Thymus (tissue), 11 donors: Measurements from ENCODE around the gene SMPD3. TPM values are rescaled to one million over a fixed set of nuclear protein-coding genes. Genes with fewer than 3 reads are reported as not detected.

Experiments
- DNase-seq, 9 donors: peaks; one replicate each; pipeline ENCODE4 v3.0.0-alpha.2; 2013; ENCODE audit warnings: low spot score in 9 of 9, low read depth in 6 of 9, missing footprints in 1 of 9
- H3K27ac ChIP-seq, 2 donors: one replicate each; pipeline ENCODE4 v1.5.1; 2013; ENCODE audit warnings: control low read depth in 1 of 2, low read depth in 1 of 2, low read length in 1 of 2, mild to moderate bottlenecking in 1 of 2, moderate library complexity in 1 of 2
- H3K27me3 ChIP-seq, 2 donors: one replicate each; pipeline ENCODE4 v1.5.1; 2013; ENCODE audit warnings: low read length in 1 of 2; ENCODE audit not compliant: control insufficient read depth in 2 of 2, insufficient read depth in 1 of 2
- H3K36me3 ChIP-seq, 2 donors: one replicate each; pipeline ENCODE4 v1.5.1; 2013; ENCODE audit warnings: low read length in 1 of 2, mild to moderate bottlenecking in 1 of 2, moderate library complexity in 1 of 2; ENCODE audit not compliant: control insufficient read depth in 2 of 2, insufficient read depth in 2 of 2
- H3K4me1 ChIP-seq, 2 donors: one replicate each; pipeline ENCODE4 v1.5.1; 2013; ENCODE audit warnings: low read length in 2 of 2; ENCODE audit not compliant: control insufficient read depth in 2 of 2, insufficient read depth in 2 of 2
- H3K4me3 ChIP-seq, 2 donors: one replicate each; pipeline ENCODE4 v1.5.1; 2013; ENCODE audit warnings: low read length in 2 of 2, control low read depth in 1 of 2, mild to moderate bottlenecking in 1 of 2
- H3K9me3 ChIP-seq, 2 donors: one replicate each; pipeline ENCODE4 v1.5.1; 2013; ENCODE audit warnings: low read length in 1 of 2, mild to moderate bottlenecking in 1 of 2; ENCODE audit not compliant: control insufficient read depth in 2 of 2, insufficient read depth in 1 of 2
- WGBS: extraction: QIAGEN DNeasy Blood & Tissue Kit; methylation state at CpG from one replicate; pipeline ENCODE4 v1.1.7; 2013; 5-methylcytosine and 5-hydroxymethylcytosine counted together
- polyA plus RNA-seq: library from polyadenylated mRNA; stranded (reverse); fragments of 200-250 nt; gene quantifications from one replicate; pipeline ENCODE4 v1.2.3, GENCODE V29; 2013
- total RNA-seq: library from RNA; stranded (reverse); fragments of 120-200 nt; gene quantifications from one replicate; pipeline ENCODE4 v1.2.4, GENCODE V29; 2013
- donor health status: healthy.

The SMPD3 gene
- total and polyA plus RNA-seq, 2 donors: 21.8 to 120 TPM

DNA sequence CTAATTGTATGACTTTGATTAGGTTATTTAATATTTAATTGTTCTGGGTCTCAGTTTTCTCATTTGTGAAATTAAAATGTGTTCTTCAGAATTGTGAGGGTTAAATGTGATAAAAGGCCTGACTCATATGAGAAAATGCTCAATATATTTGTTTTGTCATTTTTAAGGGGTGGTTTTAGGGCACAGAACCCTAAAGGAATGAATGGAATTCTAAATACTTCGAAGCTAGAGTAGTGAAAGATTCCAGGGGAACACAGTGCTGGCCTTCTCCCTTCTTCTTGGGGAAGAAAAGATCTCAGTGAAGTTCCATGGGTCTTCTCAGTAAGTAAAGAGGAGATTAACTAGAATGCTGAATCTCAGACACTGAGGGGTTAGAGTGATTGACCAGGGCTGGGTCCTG, 3.9 kb upstream of the SMPD3 start:
- H3K36me3 ChIP-seq: no peaks in the 10 kb centered on the region
- H3K4me1 ChIP-seq: peaks cover 11 to 16% of the 10 kb centered on the region in 2 donors
- DNase-seq: no peak
- H3K9me3 ChIP-seq: peaks cover 0 to 10% of the 10 kb centered on the region in 2 donors
- no peak overlapping the region for H3K27ac ChIP-seq
- no peak overlapping the region for H3K4me3 ChIP-seq
- WGBS: 75% methylated on average over 1 of the region's 1 CpG
- H3K27me3 ChIP-seq: peaks cover 11 to 18% of the 10 kb centered on the region in 2 donors

DNA sequence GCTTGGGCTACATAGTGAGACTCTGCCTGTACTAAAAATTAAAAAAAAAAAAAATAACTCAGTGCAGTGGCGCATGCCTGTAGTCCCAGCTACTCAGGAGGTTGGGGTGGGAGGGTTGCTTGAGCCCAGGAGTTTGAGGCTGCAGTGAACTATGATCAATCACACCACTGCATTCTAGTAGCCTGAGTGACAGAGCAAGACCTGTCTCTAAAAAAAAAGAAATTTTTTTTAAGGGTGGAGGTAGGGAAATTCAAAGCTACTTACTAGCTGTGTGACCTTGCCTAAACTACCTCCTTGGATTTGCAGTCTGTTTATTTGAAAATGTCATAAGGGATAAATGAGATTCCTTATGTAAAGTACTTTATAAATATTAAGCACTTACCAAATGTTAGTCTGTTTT, 3.4 kb upstream of the SMPD3 start:
- H3K27me3 ChIP-seq: peaks cover 16 to 23% of the 10 kb centered on the region in 2 donors
- no peak for DNase-seq
- H3K4me3 ChIP-seq: no peak overlapping the region
- no peak overlapping the region for H3K27ac ChIP-seq
- H3K36me3 ChIP-seq: no peaks in the 10 kb centered on the region
- peaks cover 0 to 13% of the 10 kb centered on the region in 2 donors for H3K9me3 ChIP-seq
- peaks cover 14 to 17% of the 10 kb centered on the region in 2 donors for H3K4me1 ChIP-seq
- 96% methylated on average over 1 of the region's 1 CpG for WGBS

DNA sequence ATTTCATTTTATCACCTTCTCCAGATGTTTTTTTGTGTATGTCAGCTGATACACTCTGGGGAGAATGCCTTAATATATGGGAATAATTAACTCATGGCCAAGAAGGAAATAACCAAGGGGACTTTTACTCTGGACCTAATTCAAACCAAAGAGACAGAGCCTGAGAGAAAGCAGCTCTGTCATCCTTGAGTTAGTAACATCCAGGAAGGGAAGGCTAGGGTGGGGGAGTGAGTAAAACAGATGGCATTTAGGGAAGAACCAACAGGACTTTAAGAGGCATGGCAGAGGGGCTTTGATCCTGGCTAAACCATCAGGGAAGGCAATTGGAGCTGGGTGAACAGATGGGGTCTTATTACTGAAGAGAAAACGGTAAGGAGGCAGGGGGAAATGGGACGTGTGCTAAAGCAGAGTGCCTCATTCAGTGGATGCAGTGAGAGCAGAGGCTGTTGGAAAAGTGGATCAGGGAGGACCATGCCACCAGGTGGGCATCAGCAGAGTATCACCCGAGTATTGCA, 2.5 kb upstream of the SMPD3 start:
- H3K9me3 ChIP-seq: peaks cover 0 to 15% of the 10 kb centered on the region in 2 donors
- 90% methylated on average over 3 of the region's 3 CpGs for WGBS

DNA sequence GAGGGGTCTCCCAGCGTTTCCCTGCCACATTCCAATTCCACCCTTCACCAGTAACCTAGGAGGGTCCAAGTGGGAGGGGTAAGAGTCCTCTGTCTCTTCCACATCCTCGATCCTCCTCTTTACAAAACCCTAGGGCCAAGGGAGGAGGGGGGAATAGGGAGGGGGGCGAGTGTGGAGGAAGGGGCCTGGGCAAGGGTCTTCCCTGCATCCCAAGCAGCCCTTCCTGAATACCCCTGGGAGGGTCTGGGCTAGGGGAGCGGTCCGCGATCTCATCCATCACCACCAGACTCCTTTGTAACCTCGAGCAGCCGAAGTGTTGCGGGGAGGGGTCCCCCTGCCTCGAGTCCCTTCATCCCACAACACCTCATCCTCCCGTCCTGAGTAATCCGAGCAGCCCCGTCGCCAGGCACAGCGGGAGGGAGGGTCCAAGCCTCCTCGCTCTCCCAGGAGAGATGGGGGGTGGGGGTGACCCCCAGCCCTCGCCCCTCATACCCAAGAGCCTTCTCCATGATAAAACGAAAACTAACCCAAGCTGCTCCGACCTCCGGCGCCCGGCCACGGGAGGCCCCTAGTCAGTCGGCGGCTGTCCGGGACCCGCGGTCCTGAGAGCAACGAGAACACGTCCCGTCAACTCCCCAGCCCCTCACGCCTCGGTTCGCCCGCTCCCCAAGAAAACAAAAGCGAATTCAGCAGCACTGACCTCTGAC, 502 bp downstream of the SMPD3 start:
- WGBS: 9% methylated on average over 36 of the region's 36 CpGs

More for the DNA sequence above, 2.5 kb upstream of the SMPD3 start:
- no peaks in the 10 kb centered on the region for H3K36me3 ChIP-seq
- H3K4me1 ChIP-seq: peaks cover 14 to 17% of the 10 kb centered on the region in 2 donors
- H3K27me3 ChIP-seq: peaks cover 24 to 32% of the 10 kb centered on the region in 2 donors
- no peak overlapping the region for H3K27ac ChIP-seq
- H3K4me3 ChIP-seq: no peak overlapping the region
- no peak for DNase-seq

DNA sequence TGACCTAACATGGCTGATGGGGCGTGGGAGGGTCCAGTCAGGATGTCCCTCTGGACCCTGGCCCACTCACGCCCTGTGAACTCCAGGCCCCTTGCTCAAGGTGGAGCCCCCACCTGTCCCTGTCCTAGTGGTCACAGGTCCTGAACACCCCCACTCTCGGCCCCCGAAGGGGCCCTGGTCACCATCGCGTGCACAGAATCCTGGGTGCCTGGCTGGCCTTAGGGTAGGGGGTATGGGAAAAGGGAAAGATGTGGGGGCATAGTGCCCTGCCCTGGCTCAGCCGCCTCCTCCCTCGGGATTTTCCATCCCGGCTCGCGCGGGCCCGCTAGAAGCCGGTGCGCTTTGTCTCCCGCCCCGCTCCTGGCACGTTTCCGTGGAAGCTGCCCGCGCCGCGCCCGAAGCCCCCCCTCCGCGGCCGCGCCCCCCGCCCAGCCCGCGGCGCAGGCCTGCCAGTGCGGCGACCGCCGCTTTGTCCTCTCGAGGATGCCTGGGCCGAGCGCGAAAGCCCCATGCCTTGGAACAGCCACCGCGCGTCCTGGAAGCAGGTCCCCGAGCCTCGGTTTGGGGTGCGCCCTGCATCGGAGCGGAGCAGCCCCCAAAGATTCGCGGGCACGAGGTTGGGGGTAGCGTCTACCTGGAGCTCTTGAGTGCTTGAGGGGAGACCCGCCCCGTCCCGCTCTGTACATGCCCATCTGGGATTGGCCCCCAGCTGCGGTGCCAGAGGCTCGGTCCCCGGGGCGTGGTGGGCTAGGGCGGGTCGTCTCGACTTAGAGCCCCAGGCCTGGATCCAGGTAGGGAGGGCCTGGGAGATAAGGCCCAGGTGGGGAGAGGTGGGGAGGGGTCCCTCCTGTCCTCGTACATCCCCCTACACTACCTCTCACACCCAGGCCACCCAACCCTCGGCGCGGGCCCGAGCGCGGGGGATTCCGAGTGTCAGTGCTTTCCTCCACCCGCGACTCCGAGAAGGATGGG, 1.3 kb downstream of the SMPD3 start:
- WGBS: 30% methylated on average over 73 of the region's 73 CpGs

More for the DNA sequence above, 502 bp downstream of the SMPD3 start:
- Histone ChIP-seq H3K4me3 (peak overlapping the region; percentile 17 to 38), H3K27me3 (peaks cover 24 to 42% of the 10 kb centered on the region in 2 donors), H3K27ac (no peak overlapping the region), H3K36me3 (no peaks in the 10 kb centered on the region), H3K9me3 (peaks cover 0 to 17% of the 10 kb centered on the region in 2 donors), H3K4me1 (peaks cover 14 to 17% of the 10 kb centered on the region in 2 donors)
- peak in 2 of 9 donors; percentile 29 to 36 for DNase-seq

DNA sequence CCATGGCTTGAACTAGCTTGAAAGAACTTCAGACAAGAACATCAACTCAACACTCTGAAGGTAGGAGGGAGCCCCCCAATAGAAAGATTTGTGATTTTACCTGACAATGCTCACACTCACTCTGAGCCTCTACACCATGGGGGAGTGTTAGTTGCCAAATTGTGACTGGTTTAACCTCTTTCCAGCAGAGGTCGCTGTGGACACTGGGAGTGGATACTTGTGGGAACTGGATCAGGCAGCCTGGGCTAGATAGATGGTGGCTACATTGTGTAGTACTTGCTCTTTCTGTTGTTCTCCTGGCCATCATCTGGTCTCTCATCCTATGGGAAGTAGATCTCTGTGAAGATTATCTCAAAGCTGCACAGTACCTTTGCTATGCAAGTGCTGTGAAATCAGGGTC, 2.9 kb downstream of the SMPD3 start:
- Histone ChIP-seq H3K27me3 (peaks cover 24 to 46% of the 10 kb centered on the region in 2 donors), H3K4me1 (peaks cover 14 to 17% of the 10 kb centered on the region in 2 donors), H3K36me3 (no peaks in the 10 kb centered on the region), H3K4me3 (no peak overlapping the region), H3K27ac (no peak overlapping the region), H3K9me3 (peaks cover 0 to 17% of the 10 kb centered on the region in 2 donors)
- DNase-seq: peak in 6 of 9 donors; percentile 46 to 81 (median 70)
- 0% methylated on average over 1 of the region's 1 CpG for WGBS

More for the DNA sequence above, 1.3 kb downstream of the SMPD3 start:
- Histone ChIP-seq H3K4me3 (no peak overlapping the region), H3K36me3 (no peaks in the 10 kb centered on the region), H3K27ac (no peak overlapping the region), H3K4me1 (peaks cover 14 to 17% of the 10 kb centered on the region in 2 donors), H3K9me3 (peaks cover 0 to 17% of the 10 kb centered on the region in 2 donors), H3K27me3 (peaks cover 24 to 48% of the 10 kb centered on the region in 2 donors)
- no peak for DNase-seq

DNA sequence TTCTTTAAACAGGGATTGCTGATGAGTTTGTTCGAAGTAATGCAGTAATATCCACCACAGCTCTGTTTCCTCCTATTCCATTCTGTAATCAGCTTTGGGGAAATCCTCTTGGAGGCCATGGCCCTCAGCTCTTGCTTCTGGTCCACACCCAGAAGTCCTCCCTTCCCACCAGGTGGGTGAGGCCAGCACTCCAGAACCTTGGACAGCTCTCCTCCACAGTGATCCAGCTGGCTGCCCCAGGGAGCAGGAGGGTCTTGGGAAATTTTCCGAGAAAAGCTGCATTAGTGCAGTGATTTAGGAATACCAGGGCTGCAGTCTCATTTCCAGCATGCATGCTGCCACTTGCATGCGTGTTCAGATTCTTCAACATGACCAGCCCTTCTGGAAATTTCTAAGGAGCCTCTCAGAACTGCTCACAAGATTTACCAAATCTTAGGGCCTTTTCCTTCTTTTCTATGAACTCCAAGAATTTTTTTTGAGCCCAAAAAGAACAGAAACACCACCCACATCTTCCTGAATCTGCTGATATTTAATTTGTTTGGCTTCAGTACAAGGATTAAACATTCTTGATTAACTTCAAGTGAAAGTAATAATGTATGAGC, 4.2 kb downstream of the SMPD3 start:
- Histone ChIP-seq H3K27ac (no peak overlapping the region), H3K27me3 (peaks cover 24 to 46% of the 10 kb centered on the region in 2 donors), H3K36me3 (no peaks in the 10 kb centered on the region), H3K4me1 (peaks cover 14 to 17% of the 10 kb centered on the region in 2 donors), H3K4me3 (no peak overlapping the region), H3K9me3 (peaks cover 0 to 17% of the 10 kb centered on the region in 2 donors)
- DNase-seq: peak in 3 of 9 donors; percentile 44 to 54 (median 52)
- 38% methylated on average over 3 of the region's 3 CpGs for WGBS

DNA sequence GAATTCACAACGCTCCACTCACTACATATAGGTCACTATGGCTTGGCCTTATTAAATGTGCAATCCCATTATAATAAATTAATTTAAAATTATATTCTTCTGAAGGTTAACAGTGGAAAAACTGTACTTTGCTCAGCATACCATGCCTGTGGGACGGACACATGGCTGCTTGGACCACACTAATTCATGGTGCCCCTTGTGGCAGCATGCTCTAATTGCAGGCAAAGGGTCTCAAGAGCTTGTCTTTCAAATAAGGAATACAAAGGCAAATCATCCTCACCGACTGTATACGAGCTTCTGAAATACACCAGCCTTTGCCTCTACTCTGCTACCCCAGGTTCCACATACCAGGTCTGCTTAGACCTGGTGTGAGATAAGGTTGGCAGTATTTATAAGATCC, 11.7 kb downstream of the SMPD3 start:
- H3K27me3 ChIP-seq: peaks cover 0 to 3% of the 10 kb centered on the region in 2 donors
- peaks cover 23 to 38% of the 10 kb centered on the region in 2 donors for H3K4me1 ChIP-seq
- WGBS: 98% methylated on average over 4 of the region's 4 CpGs
- no peak overlapping the region for H3K4me3 ChIP-seq
- no peaks in the 10 kb centered on the region for H3K36me3 ChIP-seq
- peaks cover 0 to 8% of the 10 kb centered on the region in 2 donors for H3K9me3 ChIP-seq
- H3K27ac ChIP-seq: no peak overlapping the region
- no peak for DNase-seq
